Smooth muscle cell (in vitro differentiated cells): ENCODE measurements around the gene GALNT14. TPM values are rescaled to one million over a fixed set of nuclear protein-coding genes. Genes with fewer than 3 reads are reported as not detected.

Source experiments
- DNase-seq: peaks from one replicate; lab custom pipeline; 2025; ENCODE audit not compliant: unreplicated experiment; lab: John Stamatoyannopoulos, UW
- H2AFZ ChIP-seq: fragments of 200-600 bp; sonication (generic); 2 replicates; pipeline ENCODE4 v1.6.0; 2016; ENCODE audit warnings: antibody characterized with exemption, low read depth, mild to moderate bottlenecking
- H3F3A ChIP-seq: fragments of 200-600 bp; sonication (generic); 2 replicates; pipeline ENCODE4 v1.6.0; 2017; ENCODE audit warnings: antibody characterized with exemption, low read depth
- H3K27ac ChIP-seq: fragments of 200-600 bp; sonication (generic); 2 replicates; pipeline ENCODE4 v1.5.1; 2016; ENCODE audit warnings: low read depth, mild to moderate bottlenecking
- H3K27me3 ChIP-seq: fragments of 200-600 bp; sonication (generic); 2 replicates; pipeline ENCODE4 v1.6.1; 2016; ENCODE audit warnings: low read depth, mild to moderate bottlenecking
- H3K36me3 ChIP-seq: fragments of 200-600 bp; sonication (generic); 2 replicates; pipeline ENCODE4 v1.5.1; 2016; ENCODE audit warnings: low read depth
- H3K4me1 ChIP-seq: fragments of 200-600 bp; sonication (generic); 2 replicates; pipeline ENCODE4 v1.5.1; 2016; ENCODE audit warnings: low read depth
- H3K4me2 ChIP-seq: fragments of 200-600 bp; sonication (generic); 2 replicates; pipeline ENCODE4 v1.6.0; 2016; ENCODE audit warnings: mild to moderate bottlenecking
- H3K4me3 ChIP-seq: fragments of 200-600 bp; sonication (generic); 2 replicates; pipeline ENCODE4 v1.5.1; 2016; ENCODE audit warnings: mild to moderate bottlenecking
- H3K79me2 ChIP-seq: fragments of 200-600 bp; sonication (generic); 2 replicates; pipeline ENCODE4 v1.6.0; 2016; ENCODE audit warnings: low read depth, mild to moderate bottlenecking
- H3K9ac ChIP-seq: fragments of 200-600 bp; sonication (generic); 2 replicates; pipeline ENCODE4 v1.6.0; 2016; ENCODE audit warnings: low read depth
- H3K9me3 ChIP-seq: fragments of 200-600 bp; sonication (generic); replicated peaks from 2 replicates; pipeline ENCODE4 v1.5.1; 2016; ENCODE audit warnings: low read depth
- H4K20me1 ChIP-seq: fragments of 200-600 bp; sonication (generic); 2 replicates; pipeline ENCODE4 v1.6.0; 2016; ENCODE audit warnings: low read depth
- CTCF ChIP-seq: fragments of 200-600 bp; sonication (generic); IDR thresholded peaks from 2 replicates; pipeline ENCODE4 v1.5.1; 2017; ENCODE audit warnings: borderline replicate concordance, mild to moderate bottlenecking, antibody characterized with exemption; ENCODE audit not compliant: insufficient read depth, poor library complexity, severe bottlenecking
- WGBS: methylation state at CpG from one replicate; pipeline ENCODE4 v1.1.7; 2016; ENCODE audit warnings: low lambda C conversion rate; 5-methylcytosine and 5-hydroxymethylcytosine counted together
- polyA plus RNA-seq: library from polyadenylated mRNA; unstranded; fragments of >200 nt; fragmentation: Nextera tagmentation; extraction: Ambion mirVana; gene quantifications from 2 replicates; pipeline ENCODE4 v1.2.1, GENCODE V29; 2016
- total RNA-seq: library from RNA; depleted of rRNA; stranded (reverse); fragments of >200 nt; gene quantifications from 2 replicates; pipeline ENCODE4 v1.2.3, GENCODE V29; 2014

Gene GALNT14
- total and polyA plus RNA-seq, 2 experiments from 2014 or later, result 0.63 to 1.0 TPM

- Histone ChIP-seq H3K27ac (no peak overlapping the region), H3K9me3 (no peaks in the 10 kb centered on the region), H2AFZ (no peak overlapping the region), H3K4me3 (no peak overlapping the region), H3K27me3 (no peaks in the 10 kb centered on the region), H3F3A (no peaks in the 10 kb centered on the region), H3K9ac (no peak overlapping the region), H3K4me2 (no peak overlapping the region), H3K36me3 (no peaks in the 10 kb centered on the region), H3K4me1 (no peaks in the 10 kb centered on the region), H3K79me2 (no peaks in the 10 kb centered on the region), H4K20me1 (no peaks in the 10 kb centered on the region)
- no peak for TF ChIP-seq CTCF
- no peak for DNase-seq
- 97% methylated on average over 5 of the region's 5 CpGs for WGBS
Measured at GRCh38 chr2:30903326-30903725, 234.9 kb downstream of the GALNT14 start.

GRCh38 chr2:30900381-30900780 is 237.9 kb downstream of the GALNT14 start:
- Histone ChIP-seq H3K9ac (no peak overlapping the region), H3F3A (no peaks in the 10 kb centered on the region), H3K79me2 (no peaks in the 10 kb centered on the region), H3K27me3 (peaks cover 3% of the 10 kb centered on the region), H3K4me1 (no peaks in the 10 kb centered on the region), H2AFZ (no peak overlapping the region), H4K20me1 (no peaks in the 10 kb centered on the region), H3K9me3 (no peaks in the 10 kb centered on the region), H3K36me3 (no peaks in the 10 kb centered on the region), H3K27ac (no peak overlapping the region), H3K4me3 (no peak overlapping the region), H3K4me2 (no peak overlapping the region)
- 66% methylated on average over 5 of the region's 5 CpGs for WGBS
- DNase-seq, result no peak
- no peak for TF ChIP-seq CTCF

GRCh38 chr2:30899516-30900054 is 238.7 kb downstream of the GALNT14 start:
- Histone ChIP-seq H3K9me3 (no peaks in the 10 kb centered on the region), H3F3A (no peaks in the 10 kb centered on the region), H3K4me3 (no peak overlapping the region), H3K36me3 (no peaks in the 10 kb centered on the region), H4K20me1 (no peaks in the 10 kb centered on the region), H2AFZ (no peak overlapping the region), H3K27ac (no peak overlapping the region), H3K4me1 (no peaks in the 10 kb centered on the region), H3K79me2 (no peaks in the 10 kb centered on the region), H3K4me2 (no peak overlapping the region), H3K9ac (no peak overlapping the region), H3K27me3 (peaks cover 11% of the 10 kb centered on the region)
- 82% methylated on average over 14 of the region's 14 CpGs for WGBS
- no peak for TF ChIP-seq CTCF
- no peak for DNase-seq

GRCh38 chr2:30897539-30897938 is 240.7 kb downstream of the GALNT14 start:
- Histone ChIP-seq H3F3A (no peaks in the 10 kb centered on the region), H3K4me2 (no peak overlapping the region), H3K27me3 (peaks cover 17% of the 10 kb centered on the region), H3K4me1 (no peaks in the 10 kb centered on the region), H3K79me2 (no peaks in the 10 kb centered on the region), H4K20me1 (no peaks in the 10 kb centered on the region), H3K4me3 (no peak overlapping the region), H3K27ac (no peak overlapping the region), H3K9me3 (no peaks in the 10 kb centered on the region), H3K9ac (no peak overlapping the region), H2AFZ (no peak overlapping the region), H3K36me3 (no peaks in the 10 kb centered on the region)
- TF ChIP-seq CTCF, result no peak
- DNase-seq, result no peak
- WGBS, result 94% methylated on average over 13 of the region's 13 CpGs
